ENCODE measurements around the gene TRAK1. TPM values are rescaled to one million over a fixed set of nuclear protein-coding genes. Genes with fewer than 3 reads are reported as not detected.

TRAK1 gene
- total RNA-seq, 1 donor from 2014 or later = 49.6 TPM

GRCh38 chr3:42177068-42177800, 86.1 kb downstream of the TRAK1 start:
- Histone ChIP-seq H3K27ac (no peak overlapping the region), H3K9me3 (no peaks in the 10 kb centered on the region), H3K4me3 (no peak overlapping the region), H3K36me3 (peaks cover 4% of the 10 kb centered on the region), H3K27me3 (no peaks in the 10 kb centered on the region), H3K4me1 (peaks cover 16% of the 10 kb centered on the region)
- no peak for ATAC-seq
- no peak for DNase-seq
- intact Hi-C loops (cut with DNase I) = no loop called here
- TF ChIP-seq CTCF (IDR thresholded peaks at IDR 0.05) = no peak

GRCh38 chr3:42177801-42178150, 86.6 kb downstream of the TRAK1 start:
- H3K9me3 ChIP-seq = no peaks in the 10 kb centered on the region
- no peak overlapping the region for H3K4me3 ChIP-seq
- ATAC-seq (no peak), DNase-seq (no peak)
- no peaks in the 10 kb centered on the region for H3K27me3 ChIP-seq
- peaks cover 16% of the 10 kb centered on the region for H3K4me1 ChIP-seq
- peaks cover 4% of the 10 kb centered on the region for H3K36me3 ChIP-seq
- no peak for TF ChIP-seq CTCF (IDR thresholded peaks at IDR 0.05)
- no peak overlapping the region for H3K27ac ChIP-seq
- intact Hi-C loops (cut with DNase I) = no loop called here

GRCh38 chr3:42179110-42179725, 88.1 kb downstream of the TRAK1 start:
- DNase-seq (no peak), ATAC-seq (peak; percentile 72)
- H3K36me3 ChIP-seq = peaks cover 4% of the 10 kb centered on the region
- no peak overlapping the region for H3K4me3 ChIP-seq
- H3K27me3 ChIP-seq = no peaks in the 10 kb centered on the region
- intact Hi-C loops (cut with DNase I) = no loop called here
- no peaks in the 10 kb centered on the region for H3K9me3 ChIP-seq
- no peak overlapping the region for H3K27ac ChIP-seq
- no peak for TF ChIP-seq CTCF (IDR thresholded peaks at IDR 0.05)
- peaks cover 6% of the 10 kb centered on the region for H3K4me1 ChIP-seq

- intact Hi-C loops (cut with DNase I) = no loop called here
- peaks cover 16% of the 10 kb centered on the region for H3K36me3 ChIP-seq
- no peak for TF ChIP-seq CTCF (IDR thresholded peaks at IDR 0.05)
- H3K4me3 ChIP-seq = no peak overlapping the region
- DNase-seq (no peak), ATAC-seq (no peak)
- no peaks in the 10 kb centered on the region for H3K9me3 ChIP-seq
- no peak overlapping the region for H3K27ac ChIP-seq
- H3K4me1 ChIP-seq = peaks cover 6% of the 10 kb centered on the region
- no peaks in the 10 kb centered on the region for H3K27me3 ChIP-seq
Observed at GRCh38 chr3:42180901-42181300, 89.7 kb downstream of the TRAK1 start.

GRCh38 chr3:42182555-42182954, 91.4 kb downstream of the TRAK1 start:
- peak; percentile 72 for ATAC-seq
- Histone ChIP-seq H3K4me1 (peaks cover 6% of the 10 kb centered on the region), H3K27ac (no peak overlapping the region), H3K36me3 (peaks cover 16% of the 10 kb centered on the region), H3K9me3 (no peaks in the 10 kb centered on the region), H3K4me3 (no peak overlapping the region), H3K27me3 (no peaks in the 10 kb centered on the region)
- no peak for TF ChIP-seq CTCF (IDR thresholded peaks at IDR 0.05)
- DNase-seq = no peak
- intact Hi-C loops (cut with DNase I) = no loop called here

Data from upper lobe of right lung (tissue), 1 donor.